Measurements from ENCODE around the gene EMP1.

Gene EMP1

GRCh38 chr12:13223941-13224340, 27.4 kb downstream of the EMP1 start:
- no peak for DNase-seq (ENCODE audit: low read depth)

DNA sequence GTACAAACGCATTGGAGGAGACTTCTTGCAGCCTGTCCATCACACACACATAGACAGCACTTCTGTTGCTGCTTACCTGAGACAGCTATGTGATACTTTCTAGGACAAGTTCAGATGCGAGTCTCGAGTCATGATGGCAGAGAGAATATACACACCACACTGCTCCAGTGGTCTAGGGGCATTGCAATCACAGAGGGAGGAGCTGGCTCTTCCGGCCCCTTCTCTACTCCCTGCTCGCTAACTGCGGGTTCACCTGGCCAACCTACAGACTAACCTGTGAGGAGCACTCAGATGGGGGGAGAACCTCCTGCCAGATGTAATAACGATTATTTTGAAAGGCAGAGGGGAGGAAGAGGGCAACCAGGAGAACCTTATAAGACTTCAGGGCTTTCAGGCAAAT, 30.7 kb downstream of the EMP1 start:
- no peak for DNase-seq (ENCODE audit: low read depth)

GRCh38 chr12:13228579-13228978, 32.1 kb downstream of the EMP1 start:
- DNase-seq (ENCODE audit: low read depth), result no peak

DNA sequence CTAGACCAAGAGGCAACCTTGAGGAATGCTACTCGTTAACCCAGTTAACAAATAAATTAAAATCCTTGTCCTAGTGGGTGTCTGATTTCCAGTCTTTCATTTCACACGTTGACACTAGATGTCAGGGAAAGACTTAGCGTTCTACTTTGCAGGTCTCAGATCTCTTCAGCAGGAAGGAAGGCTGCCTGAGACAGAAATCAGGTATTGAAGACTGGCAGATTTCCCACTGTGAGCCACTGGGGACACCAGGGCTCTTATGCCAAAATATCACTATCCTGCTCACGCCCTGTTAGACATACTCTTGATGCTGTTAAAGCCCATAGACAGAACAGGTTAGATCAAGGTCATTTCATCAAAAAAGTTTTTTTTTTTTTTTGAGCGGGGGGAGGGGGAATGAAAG, 33.0 kb downstream of the EMP1 start:
- DNase-seq (ENCODE audit: low read depth), result no peak

DNA sequence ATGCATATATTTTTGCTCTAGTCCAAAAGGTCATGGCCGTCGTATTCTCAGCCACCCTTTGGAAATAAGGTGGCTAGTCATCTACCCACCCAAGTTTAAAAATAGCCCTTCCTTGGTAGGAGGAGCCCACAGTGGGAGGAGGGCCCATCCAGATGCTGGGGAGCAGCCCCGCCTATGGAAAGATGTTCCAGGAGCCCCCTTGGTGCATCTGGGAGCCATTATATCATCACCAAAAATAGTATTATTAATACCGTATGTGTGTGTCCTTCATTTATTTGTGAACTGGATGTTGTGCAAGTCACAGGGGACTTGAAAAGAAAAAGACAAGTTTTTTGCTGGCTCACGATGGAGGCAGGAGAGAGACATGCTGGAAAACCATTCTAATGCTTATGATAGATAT, 34.0 kb downstream of the EMP1 start:
- DNase-seq (ENCODE audit: low read depth), result no peak

DNA sequence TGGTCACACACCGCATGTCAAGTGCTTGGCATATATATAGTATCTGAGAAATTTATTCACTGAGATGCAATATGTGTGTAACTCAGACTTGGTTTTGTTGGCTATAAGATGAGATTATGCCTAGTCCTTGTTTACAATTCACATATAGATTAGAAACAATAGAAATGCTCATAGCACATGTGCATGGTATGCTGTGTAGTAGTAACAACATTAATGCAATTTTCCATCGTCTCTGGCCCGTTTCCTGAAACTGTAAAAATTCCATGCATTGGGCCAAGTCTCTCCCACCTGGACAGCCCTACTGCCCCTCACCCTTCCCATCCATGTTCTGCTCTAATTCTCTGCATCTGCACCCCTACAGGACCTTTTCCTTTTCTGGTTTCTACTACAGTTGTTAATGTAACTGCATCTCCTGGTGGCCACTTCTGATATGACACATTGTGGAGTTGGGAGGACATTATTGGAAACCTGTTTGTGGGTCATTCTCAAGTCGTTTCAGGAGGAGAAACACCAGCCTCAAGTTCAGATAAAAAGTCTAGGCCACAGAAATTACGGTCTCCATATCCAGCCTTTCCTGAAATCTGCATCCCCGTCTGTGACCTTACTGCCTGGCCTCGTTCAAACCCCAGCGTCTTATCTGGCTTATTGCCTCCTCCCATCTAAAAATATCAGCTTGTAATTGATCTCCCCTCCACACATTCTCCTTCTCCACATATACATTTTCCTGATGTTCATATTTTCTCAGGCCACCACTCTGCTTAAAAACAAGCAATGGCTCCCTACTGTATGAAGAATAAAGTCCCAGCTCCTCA, 37.5 kb downstream of the EMP1 start:
- no peak for DNase-seq (ENCODE audit: low read depth)

DNA sequence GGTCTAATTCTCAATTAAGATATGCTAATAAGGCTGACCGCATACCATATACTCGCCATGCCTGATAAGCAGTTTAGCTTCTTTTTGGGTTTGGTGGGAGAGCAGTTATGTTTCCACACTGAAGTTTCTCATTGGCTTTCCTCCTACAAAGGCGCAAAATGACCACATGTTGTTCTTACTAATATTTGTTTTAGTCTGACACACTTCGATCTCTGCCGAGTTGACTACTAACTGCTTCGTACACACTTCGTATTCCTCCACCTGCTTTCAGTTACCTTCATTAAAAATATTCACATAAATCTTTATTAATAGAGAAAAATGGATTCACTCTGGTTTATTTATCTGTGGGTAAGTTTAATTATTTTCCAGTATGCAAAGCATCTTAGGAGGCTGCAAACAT, 41.7 kb downstream of the EMP1 start:
- no peak for DNase-seq (ENCODE audit: low read depth)

- DNase-seq (ENCODE audit: low read depth), result no peak
These were observed 45.4 kb downstream of the EMP1 start for GRCh38 chr12:13241833-13242488.

DNA sequence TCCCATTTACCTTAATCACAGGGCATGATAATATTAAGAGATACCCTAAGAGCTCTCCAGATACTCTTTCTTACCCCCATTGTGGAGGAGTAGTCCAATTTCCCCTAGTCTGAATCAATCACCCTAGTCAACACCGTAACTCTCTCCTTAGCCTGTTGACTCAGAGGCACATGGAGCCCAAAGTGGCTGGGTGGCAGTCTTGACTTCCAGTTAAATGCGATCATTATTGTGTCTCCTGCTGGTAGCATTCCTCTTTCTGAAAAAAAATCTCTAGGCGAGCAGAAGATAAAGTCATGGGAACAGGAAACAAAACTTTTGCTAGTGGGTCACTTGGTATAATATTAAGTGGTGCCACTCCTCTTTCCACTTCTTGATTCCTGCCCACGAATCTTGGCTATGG, 46.4 kb downstream of the EMP1 start:
- DNase-seq (ENCODE audit: low read depth), result no peak

GRCh38 chr12:13243516-13244070, 47.1 kb downstream of the EMP1 start:
- DNase-seq (ENCODE audit: low read depth), result no peak

DNA sequence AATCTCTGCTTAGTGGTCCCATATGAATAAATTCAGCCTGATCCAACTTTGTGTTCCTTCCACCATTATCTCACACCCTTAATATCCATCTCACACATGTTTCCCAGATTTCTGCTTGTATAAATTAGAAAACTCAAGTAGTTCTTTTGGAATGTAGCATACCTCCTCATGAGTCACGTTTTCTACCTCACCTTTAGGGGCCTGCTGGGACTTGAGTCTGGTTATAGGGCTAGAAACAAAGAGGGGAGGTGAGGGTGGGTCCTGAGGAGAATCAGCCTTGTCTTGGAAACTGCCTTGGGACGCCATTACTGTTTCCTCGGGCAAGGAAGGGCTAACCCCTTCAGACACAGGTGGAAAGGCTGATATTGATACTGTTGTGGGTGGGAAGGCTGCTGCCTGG, 51.1 kb downstream of the EMP1 start:
- DNase-seq (ENCODE audit: low read depth), result no peak

- DNase-seq (ENCODE audit: low read depth), result no peak
These were observed 52.4 kb downstream of the EMP1 start for GRCh38 chr12:13248964-13249363.

DNA sequence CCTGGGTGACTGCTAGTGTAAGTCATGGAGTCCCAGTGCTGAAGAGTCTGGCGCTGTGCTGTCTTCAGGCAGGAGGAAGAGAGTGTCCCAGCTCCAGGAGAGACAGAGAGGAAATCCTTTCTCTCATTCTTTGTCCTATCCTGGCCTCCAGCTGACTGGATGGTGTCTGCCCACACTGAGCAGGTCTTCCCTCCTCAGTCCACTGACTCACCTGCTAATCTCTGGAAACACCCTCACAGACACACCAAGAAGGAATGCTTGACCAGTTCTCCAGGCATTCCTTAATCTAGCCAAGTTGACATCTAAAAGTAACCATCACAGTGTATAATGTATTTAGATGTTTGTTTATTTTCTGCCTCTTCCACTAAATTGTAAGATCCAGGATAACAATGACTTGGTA, 53.9 kb downstream of the EMP1 start:
- DNase-seq (ENCODE audit: low read depth), result no peak

GRCh38 chr12:13251521-13251920, 55.0 kb downstream of the EMP1 start:
- no peak for DNase-seq (ENCODE audit: low read depth)

GRCh38 chr12:13252024-13252423, 55.5 kb downstream of the EMP1 start:
- DNase-seq (ENCODE audit: low read depth), result no peak

- no peak for DNase-seq (ENCODE audit: low read depth)
These were observed 56.1 kb downstream of the EMP1 start for GRCh38 chr12:13252616-13253015.

- DNase-seq (ENCODE audit: low read depth), result no peak
These were observed 57.6 kb downstream of the EMP1 start for GRCh38 chr12:13253966-13254760.

- peak; percentile 56 for DNase-seq (ENCODE audit: low read depth)
These were observed 59.5 kb downstream of the EMP1 start for GRCh38 chr12:13255792-13256691.

- DNase-seq (ENCODE audit: low read depth), result no peak
These were observed 60.1 kb downstream of the EMP1 start for GRCh38 chr12:13256692-13257045.

DNA sequence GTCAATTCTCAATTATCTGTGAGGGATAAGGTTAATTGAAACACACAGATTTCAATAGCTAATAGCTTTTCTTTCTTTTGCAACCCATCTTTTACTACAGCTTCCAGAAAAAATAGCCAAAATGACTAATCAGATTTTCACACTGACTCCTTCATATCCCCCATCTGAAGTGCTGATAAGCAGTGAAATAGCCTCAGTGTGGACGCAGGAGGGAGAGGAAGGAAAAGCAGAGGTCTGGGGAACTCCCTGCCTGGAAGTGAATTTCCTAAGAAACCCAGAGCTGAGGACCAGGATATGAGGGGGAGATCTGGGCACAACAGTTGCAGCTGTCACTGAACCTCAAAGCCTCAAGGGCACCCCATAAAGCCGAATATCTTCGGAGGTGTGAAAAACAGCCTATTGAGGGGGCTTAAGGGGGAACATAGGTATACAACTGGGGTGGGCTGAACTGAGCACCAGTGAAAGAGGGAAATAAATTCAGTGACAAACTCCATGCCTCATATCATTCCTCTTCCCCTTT, 60.9 kb downstream of the EMP1 start:
- DNase-seq (ENCODE audit: low read depth), result no peak

DNA sequence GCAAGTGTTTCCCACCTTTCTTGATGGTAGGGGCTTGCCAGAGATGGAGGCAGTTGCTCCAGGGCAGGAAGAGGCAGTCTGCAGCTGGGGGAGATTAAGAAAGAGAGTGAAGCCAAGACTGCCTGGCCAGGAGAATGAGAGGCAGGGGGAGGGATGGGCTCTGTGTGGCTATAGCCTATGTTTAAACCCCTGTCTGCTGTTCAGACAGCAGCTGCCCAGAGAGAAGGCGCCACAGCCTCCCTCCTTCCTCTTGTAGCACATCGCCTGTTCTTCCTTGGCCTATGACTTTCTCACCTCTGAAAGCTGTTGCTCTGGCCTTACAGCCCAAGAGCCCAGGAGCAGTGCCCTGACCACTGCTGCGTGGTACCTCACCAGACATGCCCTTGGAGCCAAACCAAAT, 61.7 kb downstream of the EMP1 start:
- DNase-seq (ENCODE audit: low read depth), result no peak

All from CMK (cell line).